UCSD-AML1 (cell line): ENCODE data around the gene CACNA1C.

Experiments
- DNase-seq: peaks from one replicate; lab custom pipeline; 2025; ENCODE audit not compliant: unreplicated experiment; lab: John Stamatoyannopoulos, UW

CACNA1C gene

DNA sequence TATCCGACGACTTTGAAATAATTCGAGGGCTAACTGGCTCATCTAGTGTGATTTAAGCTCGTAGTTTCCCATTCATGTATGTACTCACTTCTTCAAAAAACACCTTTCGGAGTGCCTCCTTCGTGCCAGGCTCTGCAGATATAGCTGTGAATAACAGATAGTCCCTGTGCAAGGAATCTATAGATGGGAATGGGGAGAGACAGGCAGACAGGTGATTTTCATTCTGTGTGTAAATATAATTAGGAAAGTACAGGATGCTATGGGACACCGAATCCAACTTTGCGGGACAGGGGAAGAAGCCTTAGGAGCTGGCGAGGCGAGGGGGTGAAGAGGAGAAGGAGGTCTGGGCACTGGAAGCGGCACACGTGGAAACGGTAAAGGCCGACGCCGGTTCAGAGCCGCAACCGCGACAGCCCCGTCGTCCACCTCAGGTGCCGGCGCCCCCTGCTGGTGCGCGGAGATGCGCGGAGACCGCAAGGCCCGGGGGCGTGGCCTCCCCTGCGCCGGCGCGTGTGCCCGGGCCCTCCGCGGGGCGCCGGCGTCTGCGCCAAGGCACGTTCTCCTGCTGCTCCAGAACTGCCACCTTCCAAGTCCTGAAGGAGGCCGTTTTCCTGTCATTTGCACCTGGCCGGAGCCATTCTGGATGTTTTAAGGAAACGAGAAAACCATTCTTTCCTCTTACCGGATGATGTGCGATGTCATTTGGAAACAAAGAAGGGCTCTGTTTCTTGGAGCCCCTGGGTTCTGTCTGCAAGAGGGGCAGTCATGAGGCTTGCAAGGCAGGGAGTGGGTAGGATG, 18.0 kb upstream of the CACNA1C start:
- DNase-seq = peak; percentile 90

DNA sequence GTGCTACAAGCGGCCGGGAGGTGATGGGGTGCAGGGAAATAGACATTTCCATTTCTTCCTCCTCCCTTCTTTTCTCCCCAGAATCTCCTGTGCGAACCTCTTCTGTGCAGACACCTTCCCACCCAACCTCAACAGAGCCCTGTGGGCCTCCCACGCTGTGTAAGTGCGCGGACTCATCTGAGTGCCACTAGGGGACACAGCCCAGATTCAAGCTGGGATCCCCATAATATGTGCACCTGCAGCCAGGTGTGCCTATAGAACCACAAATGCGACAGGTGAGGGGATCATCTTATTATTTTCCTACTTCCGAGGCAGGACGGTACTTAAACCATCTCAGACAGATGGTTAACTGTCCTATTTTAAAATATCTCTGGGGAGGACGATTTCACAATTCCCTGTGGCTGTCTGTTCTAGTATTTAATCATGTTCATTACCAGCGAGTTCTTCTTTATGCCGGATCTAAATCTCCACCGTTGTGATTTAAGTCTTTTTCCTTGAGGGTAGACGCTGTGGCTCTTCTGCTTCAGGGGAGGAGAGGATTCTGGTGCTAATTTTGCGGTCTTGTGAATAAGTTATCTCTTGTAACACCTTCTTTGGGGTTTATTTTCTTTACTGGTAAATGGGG, 17.2 kb upstream of the CACNA1C start:
- no peak for DNase-seq

DNA sequence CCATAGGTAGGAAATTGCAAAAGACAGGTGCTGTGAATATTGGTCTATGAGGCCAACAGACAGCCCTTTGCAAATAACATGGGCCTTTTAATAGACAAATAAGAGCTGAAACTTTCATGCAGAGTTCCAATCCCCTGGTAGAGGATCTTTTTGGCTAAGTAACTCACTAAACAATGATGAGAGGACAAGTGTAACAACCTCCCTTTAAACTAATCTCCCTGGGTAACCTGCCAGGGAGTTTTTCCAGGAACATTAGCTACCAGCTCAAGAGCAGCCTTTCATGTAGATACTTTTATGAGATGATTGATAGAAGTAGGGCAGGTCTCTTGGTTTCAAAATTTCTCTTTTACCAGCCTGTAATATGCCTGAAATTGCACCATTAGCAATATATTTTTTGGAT, 13.8 kb upstream of the CACNA1C start:
- DNase-seq = no peak

DNA sequence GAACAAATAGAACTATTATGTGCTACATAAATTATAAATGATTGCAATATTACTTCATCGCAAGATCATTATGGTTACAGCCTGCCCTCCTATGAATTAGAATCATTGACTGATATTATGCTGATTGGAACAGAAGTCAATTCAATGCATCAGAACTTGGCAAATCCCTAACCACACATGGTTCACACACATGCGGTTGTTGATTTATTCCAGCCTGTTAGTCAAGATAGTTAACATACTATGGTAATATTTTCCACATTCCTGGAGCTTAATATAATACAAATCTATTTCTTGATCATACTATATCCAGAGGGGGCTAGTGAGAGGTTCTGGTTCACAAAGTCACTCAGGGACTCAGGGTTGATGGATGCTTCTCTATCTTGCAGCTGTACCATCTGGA, 9.7 kb upstream of the CACNA1C start:
- no peak for DNase-seq

DNA sequence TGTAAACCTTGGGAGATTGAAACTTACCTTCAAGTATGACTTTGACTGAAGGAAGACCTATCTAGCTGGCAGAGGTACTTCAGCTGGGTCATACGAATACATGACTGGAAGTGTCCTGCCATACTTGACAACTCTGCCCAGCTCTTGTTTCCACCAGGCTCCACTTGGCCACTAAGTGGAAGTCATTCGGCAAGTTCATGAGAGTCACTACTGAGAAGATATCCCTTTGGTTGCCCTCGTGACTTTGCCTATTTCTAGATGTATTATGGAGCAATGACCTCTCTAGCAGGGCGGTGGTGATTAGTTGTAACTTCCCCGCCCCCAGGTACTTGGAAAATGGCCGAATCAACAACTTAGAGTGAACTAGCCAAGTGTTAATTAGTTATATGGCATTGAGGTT, 8.6 kb upstream of the CACNA1C start:
- DNase-seq = no peak

DNA sequence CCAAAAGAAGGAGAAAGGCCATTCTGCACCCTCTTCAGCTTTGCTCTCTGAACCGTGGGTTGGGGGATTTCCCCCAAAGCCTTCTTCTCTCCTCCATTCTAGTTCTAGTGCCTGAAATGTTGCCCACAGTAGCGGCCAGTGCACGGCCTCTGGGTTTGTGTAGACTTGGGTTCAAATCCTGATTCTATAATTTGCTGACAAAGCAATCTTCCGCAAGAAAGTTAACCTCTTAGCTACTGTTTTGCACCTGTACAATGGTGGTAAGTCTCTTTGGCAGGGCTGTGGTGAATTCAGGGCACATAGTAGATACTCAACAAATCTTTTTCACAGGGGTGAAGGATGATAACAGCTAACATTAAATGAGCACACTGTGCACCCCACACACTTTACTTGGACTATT, 5.8 kb upstream of the CACNA1C start:
- no peak for DNase-seq

DNA sequence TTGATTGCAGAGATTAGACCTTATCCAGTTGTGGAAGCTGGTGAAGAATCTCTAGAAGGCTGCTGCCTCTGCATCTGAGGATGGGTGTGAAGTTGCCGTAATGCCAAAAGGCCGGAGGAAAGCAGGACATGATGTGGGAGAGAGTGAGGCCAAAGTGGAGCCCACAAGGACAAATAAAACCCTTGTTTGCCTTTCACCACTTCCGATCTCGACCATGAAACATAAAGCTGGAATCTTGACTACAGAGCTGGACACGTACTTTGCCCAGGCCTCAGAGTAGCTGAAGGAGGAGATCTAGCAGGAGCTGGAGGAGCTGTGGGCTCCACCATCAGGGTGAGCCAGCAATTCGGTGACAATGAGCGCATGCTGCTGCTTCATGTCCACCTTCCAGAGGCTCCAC, 5.0 kb upstream of the CACNA1C start:
- DNase-seq = no peak

DNA sequence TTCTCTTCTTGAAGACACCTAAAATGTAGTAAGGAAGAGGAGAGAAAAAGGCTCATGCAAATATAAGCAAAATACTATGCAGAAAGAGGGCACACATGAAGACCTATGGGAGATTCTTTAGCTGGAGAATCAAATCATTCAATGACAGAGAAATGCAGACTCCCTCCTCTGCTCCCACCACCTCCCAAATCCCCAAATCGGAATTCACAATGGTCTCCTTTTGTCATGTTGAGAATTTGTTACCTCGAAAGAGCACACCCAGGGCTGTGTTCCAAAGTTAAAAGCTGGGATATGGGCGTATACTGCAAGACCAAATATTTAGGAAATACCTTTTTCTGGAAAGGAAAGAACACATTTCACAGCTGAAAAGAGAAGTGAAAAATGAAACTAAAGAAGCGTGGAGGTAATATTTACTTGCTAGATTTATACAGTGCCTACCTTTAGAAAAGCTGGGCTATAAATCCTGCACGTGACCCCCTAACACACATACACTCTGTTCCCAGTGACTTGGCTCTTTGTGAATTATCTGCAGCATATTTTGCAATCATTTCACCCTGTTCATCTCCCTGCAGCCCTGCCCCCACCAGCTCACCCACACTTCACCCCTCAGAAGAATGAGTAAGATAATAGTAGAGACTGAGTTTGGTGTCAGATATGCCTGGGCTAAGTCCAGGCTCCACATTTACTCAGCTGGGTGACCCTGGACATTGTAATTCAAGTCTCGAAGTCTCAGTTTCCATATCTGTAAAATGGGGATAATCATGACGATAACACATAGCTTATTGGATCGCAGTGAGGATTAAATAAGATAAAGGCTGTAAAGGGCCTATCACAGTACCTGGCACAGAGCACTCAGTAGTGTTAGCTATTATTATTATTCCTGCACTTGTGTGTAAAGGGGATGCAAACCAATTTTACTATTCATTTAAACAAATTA, 2.9 kb upstream of the CACNA1C start:
- DNase-seq = no peak

DNA sequence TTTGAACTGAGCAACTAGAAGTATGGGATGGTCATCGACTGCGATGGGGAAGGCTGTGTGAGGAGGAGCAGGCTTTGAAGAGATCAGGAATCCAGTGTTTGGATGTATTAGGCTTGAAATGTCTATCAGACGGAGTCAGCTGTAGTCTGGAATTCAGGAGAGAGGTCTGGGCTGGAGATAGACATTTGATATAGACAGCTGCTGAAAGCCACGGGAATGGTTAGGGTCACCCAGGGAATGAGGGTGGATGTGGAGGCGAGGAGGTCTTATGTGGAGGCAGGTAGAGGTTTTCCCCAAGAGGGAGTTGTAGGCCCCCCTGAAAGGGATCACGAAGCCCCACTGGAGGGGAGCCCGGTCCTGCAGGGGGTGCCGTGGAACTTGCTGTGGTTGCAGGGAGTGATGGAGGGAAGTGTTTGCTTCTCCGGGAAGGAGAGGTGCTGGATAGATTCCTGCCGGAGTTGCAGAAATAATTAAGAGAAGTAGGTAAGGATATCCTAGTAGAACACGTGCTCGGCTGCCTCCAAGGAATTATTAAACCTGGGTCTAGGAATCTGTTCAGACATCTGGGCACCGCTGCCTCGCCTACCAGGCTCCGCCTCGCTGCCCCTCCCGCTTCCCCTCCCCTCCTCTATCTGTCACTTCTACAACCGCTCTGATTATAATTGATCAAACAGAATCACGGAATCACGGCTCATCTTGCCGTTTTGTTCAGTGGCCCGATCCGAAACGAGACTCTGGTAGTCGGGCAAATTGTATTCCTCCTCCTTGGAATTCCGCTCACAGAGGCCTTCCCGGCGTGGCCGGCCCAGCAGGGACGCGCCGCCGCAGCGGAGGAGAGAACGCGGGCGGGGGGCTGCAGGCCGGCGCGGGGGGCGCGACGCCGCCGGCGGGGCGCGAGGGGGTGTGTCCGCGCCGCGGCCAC, 826 bp upstream of the CACNA1C start:
- DNase-seq = no peak

DNA sequence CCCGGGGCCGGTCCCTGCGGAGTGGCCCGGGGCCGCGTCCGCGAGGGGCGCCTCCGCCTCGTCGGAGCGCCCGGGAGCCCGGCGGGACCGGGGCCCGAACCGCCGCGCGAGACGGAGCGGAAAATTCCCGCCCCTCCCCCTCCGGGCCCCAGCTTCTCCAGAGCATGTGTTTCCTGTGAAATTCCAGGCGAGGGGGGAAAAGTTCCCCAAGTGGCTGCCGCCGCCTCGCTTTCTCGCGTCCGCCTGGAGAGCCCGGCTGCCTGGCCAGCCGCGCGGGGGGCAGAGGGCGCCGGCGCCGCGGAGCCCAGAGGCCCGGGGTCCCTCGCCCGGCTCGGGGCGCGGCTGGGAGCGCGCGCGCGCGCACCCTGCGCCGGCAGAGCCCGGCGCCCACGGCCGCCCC, 904 bp downstream of the CACNA1C start:
- no peak for DNase-seq

DNA sequence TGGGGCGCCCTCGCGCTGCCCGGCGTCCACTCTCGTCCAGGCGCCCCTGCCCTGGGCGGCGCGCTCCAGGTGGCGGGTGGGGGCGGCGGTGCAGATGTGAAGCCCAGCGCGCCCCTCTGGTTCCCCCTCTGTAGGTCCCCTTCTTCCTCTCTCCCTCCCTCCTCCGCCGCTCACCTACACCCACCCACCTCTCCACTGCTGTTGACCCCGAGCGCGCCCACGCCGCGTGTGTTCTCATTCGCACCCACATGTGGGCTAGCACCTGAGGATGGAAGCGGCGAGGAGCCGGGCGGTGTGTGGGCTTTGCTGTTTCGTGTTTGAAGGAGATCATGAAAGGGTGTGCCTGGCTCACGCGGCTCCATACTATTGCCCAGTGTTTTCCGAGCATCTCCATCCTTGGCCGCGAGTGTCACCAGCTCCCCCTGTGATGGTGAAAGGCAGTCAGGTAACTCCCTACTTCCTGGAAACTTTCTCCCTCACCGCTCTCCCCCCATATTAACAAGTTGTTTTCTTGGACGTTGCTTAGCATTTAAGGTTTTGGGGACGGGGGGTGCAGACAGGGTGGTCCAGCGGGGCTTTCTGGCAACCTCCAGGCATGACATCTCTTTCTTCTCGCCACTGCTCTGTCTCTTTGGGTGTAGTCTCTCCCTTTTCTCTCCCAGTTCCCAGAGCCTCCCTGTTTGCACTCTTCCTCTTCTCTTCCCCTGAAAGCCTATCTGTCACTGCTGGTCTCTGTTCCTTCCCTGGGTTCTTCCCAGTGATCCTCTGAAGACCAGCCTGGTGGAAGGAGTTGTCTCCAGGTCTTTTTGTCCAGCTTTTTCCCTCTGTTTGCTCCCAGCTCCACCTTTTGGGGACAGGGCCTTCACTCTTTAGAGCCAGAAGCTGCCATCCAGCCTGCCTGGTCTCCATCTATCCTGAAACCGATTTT, 1.6 kb downstream of the CACNA1C start:
- no peak for DNase-seq

DNA sequence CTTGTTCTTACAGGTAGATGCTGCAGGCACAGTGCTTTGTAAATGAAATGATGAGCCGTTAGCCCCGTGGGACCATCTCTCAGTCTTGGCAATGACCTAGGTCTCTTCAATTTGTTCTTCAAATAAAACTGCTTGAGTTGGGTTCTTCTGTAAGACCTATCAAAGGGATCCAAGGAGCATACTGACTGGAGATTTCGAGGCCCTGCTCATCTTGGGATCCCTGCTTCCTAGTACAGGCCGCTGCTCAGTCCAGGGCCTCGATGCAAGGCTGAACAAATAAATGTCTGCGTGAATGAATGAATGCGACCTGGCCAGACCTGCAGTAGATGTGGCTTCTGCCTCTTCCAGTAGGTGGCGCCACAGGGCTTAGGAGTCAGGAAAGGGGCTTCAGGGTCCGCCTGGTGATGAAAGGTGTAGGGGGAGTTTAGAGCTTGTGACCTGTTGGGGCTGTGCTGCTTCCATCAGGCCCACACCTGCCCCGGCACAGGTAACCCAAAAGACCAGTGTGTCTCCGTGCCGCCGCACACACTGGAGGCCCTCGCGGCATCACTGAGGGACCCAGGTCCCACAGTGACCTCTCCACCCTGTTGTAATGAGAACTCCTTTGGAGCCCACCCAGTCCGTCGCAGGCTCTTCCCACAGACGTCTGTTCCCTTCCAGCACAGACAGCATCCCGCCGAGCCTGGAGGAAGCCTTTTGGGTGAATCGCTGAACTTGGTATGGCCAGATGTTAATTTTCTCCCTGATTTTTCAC, 4.4 kb downstream of the CACNA1C start:
- DNase-seq = peak; percentile 70

DNA sequence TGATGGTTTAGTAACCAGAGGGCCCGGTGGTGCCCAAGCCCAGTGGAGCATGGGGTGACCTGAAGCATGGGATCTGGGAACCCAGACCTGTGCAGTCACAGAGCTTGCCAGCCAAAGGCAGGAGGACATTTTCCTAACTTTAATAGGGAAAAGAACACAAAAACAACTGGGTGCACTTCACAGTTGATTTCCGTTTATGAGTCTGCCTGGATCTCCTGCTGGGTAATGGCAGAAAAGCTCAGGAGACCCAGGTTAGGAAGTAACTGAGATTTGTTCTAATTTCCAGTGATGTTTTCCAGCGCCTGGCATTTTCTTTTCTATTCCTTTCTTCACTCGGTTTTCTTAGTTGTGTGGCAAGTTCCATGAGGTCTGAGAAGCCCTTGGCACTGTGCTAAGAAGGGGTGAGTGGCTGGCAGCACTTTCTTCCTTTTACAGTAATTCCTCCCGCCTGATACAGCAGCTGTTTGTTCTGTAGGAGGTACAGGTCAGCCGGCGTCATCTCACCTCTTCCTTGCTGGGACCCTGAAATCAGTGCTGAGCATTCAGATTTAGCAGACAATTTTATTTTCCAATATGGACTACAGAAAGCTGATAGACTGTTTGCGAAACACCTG, 5.1 kb downstream of the CACNA1C start:
- no peak for DNase-seq

DNA sequence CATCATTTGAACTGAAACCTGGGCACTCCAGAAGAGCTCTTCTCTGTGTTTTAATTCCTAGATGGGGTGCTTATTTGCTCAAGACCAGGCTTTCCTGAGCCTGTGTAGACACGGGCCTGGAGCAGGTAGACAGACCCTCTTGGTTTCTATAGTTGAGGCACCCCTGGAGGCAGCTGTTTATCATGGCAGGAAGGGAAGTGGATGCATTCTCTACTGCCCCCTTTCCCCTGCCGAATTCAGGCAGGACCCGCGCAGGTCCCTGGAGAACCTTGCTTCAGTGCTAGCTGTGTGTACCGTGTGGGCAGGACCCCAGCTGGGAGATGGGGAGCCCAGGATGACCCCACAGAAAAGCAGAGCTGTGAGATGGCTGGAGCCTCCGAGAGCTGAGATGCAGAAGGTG, 6.0 kb downstream of the CACNA1C start:
- no peak for DNase-seq

DNA sequence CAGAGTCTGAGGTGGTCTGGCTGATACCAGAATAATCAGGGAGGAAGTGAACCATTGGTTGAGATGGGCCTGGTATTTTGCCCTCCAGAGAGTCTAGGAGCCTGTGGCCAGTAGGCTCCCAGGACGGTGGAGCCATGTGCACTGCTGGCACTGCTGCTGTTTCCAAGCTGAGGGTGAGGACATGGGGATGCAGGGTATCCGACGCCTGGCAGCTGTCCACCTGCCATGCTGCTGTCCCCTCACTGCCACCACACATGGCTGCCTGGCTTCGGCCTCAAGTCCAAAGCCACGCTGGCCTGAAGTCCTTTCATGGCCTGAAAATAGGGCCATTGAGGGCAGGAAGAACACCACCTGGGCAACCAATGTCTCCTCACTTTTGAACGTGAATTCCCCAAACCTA, 8.6 kb downstream of the CACNA1C start:
- no peak for DNase-seq

DNA sequence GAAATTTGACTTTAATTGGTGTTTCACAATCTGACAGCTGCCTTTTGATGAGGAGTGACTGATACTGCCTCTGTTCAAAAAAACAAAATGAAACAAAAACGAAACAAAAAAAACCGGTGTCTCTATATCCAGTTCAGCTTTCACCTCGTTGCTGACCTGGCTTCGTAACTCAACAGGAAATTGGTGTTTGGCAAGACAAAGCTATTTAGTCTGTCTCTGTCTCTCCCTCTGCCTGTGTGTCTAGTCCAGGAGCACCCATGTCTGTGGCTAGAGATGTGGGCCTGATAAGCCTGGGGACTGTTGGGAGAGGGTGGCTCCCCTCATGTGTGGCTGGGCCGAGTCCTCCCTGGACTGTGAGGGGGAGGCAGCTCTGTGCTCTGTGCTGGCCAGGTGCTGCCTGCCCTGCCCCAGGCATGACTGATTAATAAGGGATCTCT, 11.3 kb downstream of the CACNA1C start:
- peak; percentile 20 for DNase-seq

DNA sequence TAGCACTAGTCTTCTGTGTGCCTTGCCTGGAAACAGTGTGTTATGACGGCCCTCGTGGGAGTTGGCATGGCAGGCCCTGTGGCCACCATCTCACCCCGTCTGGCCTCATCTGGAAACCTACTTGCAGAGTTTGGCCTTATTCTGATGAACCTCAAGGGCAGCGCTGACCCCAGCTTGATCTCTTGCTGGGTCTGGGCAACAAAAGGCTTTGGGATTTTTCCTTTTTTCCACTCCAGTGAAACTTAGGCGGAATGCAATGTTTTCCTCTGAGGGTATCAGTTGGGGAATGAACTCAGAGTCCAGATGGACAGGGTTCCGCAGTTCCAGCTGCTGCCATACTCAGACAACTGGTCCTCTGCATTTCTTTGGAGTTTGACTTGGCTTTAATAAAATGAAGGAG, 15.9 kb downstream of the CACNA1C start:
- DNase-seq = no peak

DNA sequence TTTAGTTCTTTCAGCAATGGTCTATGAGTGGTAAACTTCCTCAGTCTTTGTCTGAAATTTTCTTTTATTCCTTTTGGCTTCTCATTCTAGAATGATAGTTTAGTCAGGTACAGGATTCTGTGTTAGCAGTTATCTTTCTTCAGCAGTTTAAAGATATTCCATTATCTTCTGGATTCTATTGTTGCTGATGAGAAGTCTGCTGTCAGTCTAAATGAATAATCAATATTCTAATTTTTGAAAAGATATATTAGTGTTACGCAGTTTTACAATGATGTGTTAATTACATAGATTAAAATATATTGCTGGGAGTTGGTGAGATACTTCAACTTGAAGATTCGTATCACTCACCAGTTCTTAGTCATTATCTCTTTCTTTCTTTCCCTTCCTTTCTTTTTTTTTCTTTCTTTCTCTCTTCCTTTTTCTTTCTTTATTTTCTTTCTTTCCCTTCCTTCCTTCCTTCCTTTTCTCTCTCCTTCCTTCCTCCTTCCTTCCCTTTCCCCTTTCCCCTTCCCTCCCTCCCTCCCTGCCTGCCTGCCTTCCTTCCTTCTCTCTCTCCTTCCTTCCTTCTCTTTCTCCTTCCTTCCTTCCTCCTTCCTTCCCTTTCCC, 17.8 kb downstream of the CACNA1C start:
- DNase-seq = no peak
